Naive thymus-derived CD4-positive, alpha-beta T cell (primary cell): ENCODE data around the gene TTC38. TPM values are rescaled to one million over a fixed set of nuclear protein-coding genes. Genes with fewer than 3 reads are reported as not detected.

Experiments used
- ATAC-seq: fragments of 150-1000 bp; cut with Tn5 transposase; 2 replicates; pipeline ENCODE4 v1.10.0; 2021; ENCODE audit warnings: mild to moderate bottlenecking, moderate library complexity
- CTCF ChIA-PET: fragments of 350-600 bp; sonication (Branson Sonifier 250); formaldehyde crosslinking; loops from one replicate; lab custom pipeline; 2021; ENCODE audit warnings: antibody characterized with exemption; lab: Charles Lee
- POLR2A ChIA-PET: fragments of 350-600 bp; sonication (Branson Sonifier 250); formaldehyde crosslinking; loops from one replicate; lab custom pipeline; 2021; ENCODE audit warnings: antibody characterized with exemption, inconsistent platforms; lab: Charles Lee
- DNase-seq, 9 donors: peaks; one replicate each; pipeline versions ENCODE4 v3.0.0 to v3.0.0-alpha.2; 2020 to 2022; ENCODE audit warnings: mixed read lengths in 1 of 9
- H3K27ac ChIP-seq: one replicate; pipeline ENCODE4 v1.7.0; 2013; ENCODE audit warnings: mild to moderate bottlenecking, low read depth, low read length, moderate library complexity
- H3K27me3 ChIP-seq, 2 donors: one replicate each; pipeline ENCODE4 v1.7.0; 2013; ENCODE audit warnings: low read length in 2 of 2, mild to moderate bottlenecking in 2 of 2, moderate library complexity in 2 of 2; ENCODE audit not compliant: control insufficient read depth in 2 of 2, insufficient read depth in 2 of 2
- H3K36me3 ChIP-seq, 3 experiments: 1 replicate in 2 of 3; 2 replicates in 1 of 3; pipeline ENCODE4 v1.7.0; 2013; ENCODE audit warnings: low read length in 3 of 3, mild to moderate bottlenecking in 3 of 3, moderate library complexity in 1 of 3; ENCODE audit not compliant: insufficient read depth in 3 of 3, control insufficient read depth in 2 of 3
- H3K4me1 ChIP-seq, 2 donors: one replicate each; pipeline ENCODE4 v1.7.0; 2013; ENCODE audit warnings: low read length in 2 of 2, mild to moderate bottlenecking in 2 of 2, moderate library complexity in 1 of 2; ENCODE audit not compliant: control insufficient read depth in 2 of 2, insufficient read depth in 2 of 2
- H3K4me3 ChIP-seq: 2 replicates; pipeline ENCODE4 v1.7.0; 2013; ENCODE audit warnings: mild to moderate bottlenecking, low read length
- H3K9me3 ChIP-seq, 3 experiments: 1 replicate in 2 of 3; 2 replicates in 1 of 3; pipeline ENCODE4 v1.7.0; 2013; ENCODE audit warnings: low read length in 3 of 3; ENCODE audit not compliant: control insufficient read depth in 2 of 3
- H3K27ac Mint-ChIP-seq, 9 donors: one replicate each; pipeline ENCODE4 v1.8.0; 2020 to 2022; ENCODE audit warnings: mixed read lengths in 9 of 9, mild to moderate bottlenecking in 8 of 9, moderate library complexity in 5 of 9, inconsistent platforms in 2 of 9
- H3K27me3 Mint-ChIP-seq, 5 donors: one replicate each; pipeline ENCODE4 v1.8.0; 2021 to 2022; ENCODE audit warnings: mixed read lengths in 5 of 5, mild to moderate bottlenecking in 1 of 5
- H3K36me3 Mint-ChIP-seq, 5 donors: one replicate each; pipeline ENCODE4 v1.8.0; 2020 to 2022; ENCODE audit warnings: mixed read lengths in 5 of 5, mild to moderate bottlenecking in 3 of 5, inconsistent platforms in 1 of 5
- H3K4me1 Mint-ChIP-seq, 7 donors: one replicate each; pipeline ENCODE4 v1.8.0; 2020 to 2022; ENCODE audit warnings: mixed read lengths in 7 of 7, mild to moderate bottlenecking in 3 of 7, inconsistent platforms in 1 of 7
- H3K4me3 Mint-ChIP-seq, 10 donors: one replicate each; pipeline ENCODE4 v1.8.0; 2020 to 2022; ENCODE audit warnings: mild to moderate bottlenecking in 10 of 10, mixed read lengths in 10 of 10, moderate library complexity in 6 of 10, inconsistent platforms in 2 of 10
- H3K9me3 Mint-ChIP-seq, 11 donors: one replicate each; pipeline ENCODE4 v1.8.0; 2020 to 2022; ENCODE audit warnings: mixed read lengths in 11 of 11, mild to moderate bottlenecking in 4 of 11, inconsistent platforms in 1 of 11, moderate library complexity in 1 of 11
- intact Hi-C, 2 donors: fragments of 100-400 bp; cut with micrococcal nuclease; formaldehyde crosslinking; loops; one replicate each; pipeline ENCODE4 v1.15.1; 2023
- polyA plus RNA-seq, 2 donors: library from polyadenylated mRNA; unstranded; fragments of 300-500 nt; fragmentation: Illumina TruSeq; gene quantifications; one replicate each; pipeline ENCODE4 v1.2.3, GENCODE V29; 2021
- total RNA-seq, 6 experiments: library from RNA in 5 of 6; stranded (reverse) in 5 of 6; gene quantifications; 1 replicate in 5 of 6; 2 replicates in 1 of 6; pipeline ENCODE4 v1.2.3 and lab custom pipeline; 2021 to 2026

The TTC38 gene
- total and polyA plus RNA-seq, 7 experiments from 2014 or later, result 2.9 to 26.0 (median 6.6) TPM

- Mint-ChIP-seq H3K36me3 (peaks cover 0 to 6% (median 0%) of the 10 kb centered on the region in 5 donors), H3K9me3 (peaks cover 0 to 5% (median 0%) of the 10 kb centered on the region in 11 donors), H3K27me3 (no peaks in the 10 kb centered on the region), H3K27ac (peak overlapping the region; percentile 36 to 92 (median 76)), H3K4me3 (peak overlapping the region; percentile 74 to 93 (median 83)), H3K4me1 (peaks cover 17 to 32% (median 27%) of the 10 kb centered on the region in 7 donors)
- Histone ChIP-seq H3K4me1 (peaks cover 5 to 7% of the 10 kb centered on the region in 2 donors), H3K9me3 (no peaks in the 10 kb centered on the region), H3K36me3 (no peaks in the 10 kb centered on the region), H3K27me3 (no peaks in the 10 kb centered on the region), H3K27ac (peak overlapping the region; percentile 77), H3K4me3 (peak overlapping the region; percentile 71)
- intact Hi-C loops, result loop anchor here (1.0 to 10.0 kb wide), 9 partner anchors 16 to 238 kb away; partner anchors contain the start of genes GTSE1 (in 2 of the 2) and TRMU (in 1 of the 2)
- ChIA-PET CTCF (interaction anchor here (0.8 to 1.3 kb wide), 3 partner anchors 45 to 129 kb away, joined by 3 to 4 read pairs (median 3); no protein-coding TSS in a partner anchor), POLR2A (interaction anchor here (0.9 to 3.1 kb wide), 5 partner anchors 10 to 101 kb away, joined by 3 to 19 read pairs (median 4); partner anchors contain the start of genes GTSE1 and TTC38)
- DNase-seq (peak in 2 of 9 donors; percentile 9 to 12), ATAC-seq (peak; percentile 0)
Observed at GRCh38 chr22:46250783-46251125, 17.1 kb upstream of the TTC38 start.

GRCh38 chr22:46251266-46251665 lies 16.5 kb upstream of the TTC38 start:
- Histone ChIP-seq H3K4me1 (peaks cover 5 to 7% of the 10 kb centered on the region in 2 donors), H3K9me3 (no peaks in the 10 kb centered on the region), H3K27me3 (no peaks in the 10 kb centered on the region), H3K27ac (no peak overlapping the region), H3K4me3 (no peak overlapping the region), H3K36me3 (no peaks in the 10 kb centered on the region)
- CTCF ChIA-PET, result no interaction called here
- ATAC-seq (no peak), DNase-seq (no peak)
- Mint-ChIP-seq H3K36me3 (peaks cover 0 to 5% (median 0%) of the 10 kb centered on the region in 5 donors), H3K4me3 (peak overlapping the region; percentile 74 to 93 (median 83)), H3K9me3 (peaks cover 0 to 5% (median 0%) of the 10 kb centered on the region in 11 donors), H3K4me1 (peaks cover 17 to 31% (median 27%) of the 10 kb centered on the region in 7 donors), H3K27ac (peak overlapping the region; percentile 5 to 92 (median 76)), H3K27me3 (peaks cover 0 to 3% (median 0%) of the 10 kb centered on the region in 5 donors)
- POLR2A ChIA-PET, result interaction anchor here (3.1 kb wide), 1 partner anchor 45 kb away, joined by 19 read pairs; the partner anchor contains the start of gene GTSE1
- intact Hi-C loops, result loop anchor here (1.0 to 10.0 kb wide), 5 partner anchors 16 to 239 kb away; partner anchors contain the start of gene TRMU (in 1 of the 2)

GRCh38 chr22:46251816-46252380 lies 15.9 kb upstream of the TTC38 start:
- Mint-ChIP-seq H3K4me1 (peaks cover 14 to 31% (median 27%) of the 10 kb centered on the region in 7 donors), H3K27ac (peak overlapping the region in 6 of 9 donors; percentile 5 to 92 (median 79)), H3K9me3 (peaks cover 0 to 5% (median 0%) of the 10 kb centered on the region in 11 donors), H3K4me3 (peak overlapping the region; percentile 74 to 93 (median 83)), H3K27me3 (peaks cover 0 to 3% (median 0%) of the 10 kb centered on the region in 5 donors), H3K36me3 (peaks cover 0 to 5% (median 0%) of the 10 kb centered on the region in 5 donors)
- DNase-seq, result no peak
- Histone ChIP-seq H3K27me3 (no peaks in the 10 kb centered on the region), H3K36me3 (no peaks in the 10 kb centered on the region), H3K4me1 (peaks cover 5 to 7% of the 10 kb centered on the region in 2 donors), H3K9me3 (peaks cover 0 to 5% (median 0%) of the 10 kb centered on the region in 3 experiments), H3K27ac (no peak overlapping the region), H3K4me3 (no peak overlapping the region)
- ChIA-PET POLR2A (interaction anchor here (0.6 to 3.1 kb wide), 2 partner anchors 44 to 1034 kb away, joined by 5 to 19 read pairs; partner anchors contain the start of gene GTSE1), CTCF (no interaction called here)
- no peak for ATAC-seq
- intact Hi-C loops, result loop anchor here (1.0 to 10.0 kb wide), 5 partner anchors 15 to 240 kb away; partner anchors contain the start of gene TRMU (in 1 of the 2)

- DNase-seq (no peak), ATAC-seq (no peak)
- ChIA-PET CTCF (no interaction called here), POLR2A (interaction anchor here (1.4 kb wide), 1 partner anchor 11 kb away, joined by 4 read pairs; the partner anchor contains the start of gene TTC38)
- no peak overlapping the region for H3K4me3 ChIP-seq
- Mint-ChIP-seq H3K27ac (no peak overlapping the region), H3K4me1 (peaks cover 7 to 12% (median 9%) of the 10 kb centered on the region in 7 donors), H3K36me3 (peaks cover 0 to 14% (median 3%) of the 10 kb centered on the region in 5 donors), H3K9me3 (peaks cover 0 to 44% (median 3%) of the 10 kb centered on the region in 11 donors), H3K4me3 (no peak overlapping the region), H3K27me3 (peaks cover 18 to 47% (median 28%) of the 10 kb centered on the region in 5 donors)
- H3K36me3 ChIP-seq, result no peaks in the 10 kb centered on the region
- H3K9me3 ChIP-seq, result peaks cover 0 to 5% (median 0%) of the 10 kb centered on the region in 3 experiments
- peaks cover 0 to 2% of the 10 kb centered on the region in 2 donors for H3K27me3 ChIP-seq
- intact Hi-C loops, result loop anchor here in 1 of 2 donors (10.0 kb wide), 1 partner anchor 78 kb away; the partner anchor contains the start of gene TRMU
- no peak overlapping the region for H3K27ac ChIP-seq
- H3K4me1 ChIP-seq, result peaks cover 0 to 1% of the 10 kb centered on the region in 2 donors
Observed at GRCh38 chr22:46256358-46256958, 11.3 kb upstream of the TTC38 start.

GRCh38 chr22:46259374-46259773 lies 8.4 kb upstream of the TTC38 start:
- peaks cover 2 to 10% (median 3%) of the 10 kb centered on the region in 7 donors for H3K4me1 Mint-ChIP-seq
- Histone ChIP-seq H3K27me3 (peaks cover 0 to 14% of the 10 kb centered on the region in 2 donors), H3K4me3 (no peak overlapping the region), H3K9me3 (peaks cover 0 to 5% (median 0%) of the 10 kb centered on the region in 3 experiments), H3K4me1 (no peaks in the 10 kb centered on the region), H3K27ac (no peak overlapping the region), H3K36me3 (no peaks in the 10 kb centered on the region)
- no peak overlapping the region for H3K4me3 Mint-ChIP-seq
- no peak overlapping the region for H3K27ac Mint-ChIP-seq
- ATAC-seq, result no peak
- peaks cover 38 to 70% (median 48%) of the 10 kb centered on the region in 5 donors for H3K27me3 Mint-ChIP-seq
- intact Hi-C loops, result loop anchor here in 1 of 2 donors (10.0 kb wide), 1 partner anchor 75 kb away; the partner anchor contains the start of gene TRMU
- peaks cover 0 to 51% (median 3%) of the 10 kb centered on the region in 11 donors for H3K9me3 Mint-ChIP-seq
- peaks cover 0 to 26% (median 8%) of the 10 kb centered on the region in 5 donors for H3K36me3 Mint-ChIP-seq
- DNase-seq, result no peak
- CTCF ChIA-PET, result no interaction called here
- POLR2A ChIA-PET, result no interaction called here

- ChIA-PET POLR2A (no interaction called here), CTCF (no interaction called here)
- H3K27ac Mint-ChIP-seq, result no peak overlapping the region
- no peak for ATAC-seq
- H3K36me3 Mint-ChIP-seq, result peaks cover 0 to 26% (median 9%) of the 10 kb centered on the region in 5 donors
- Histone ChIP-seq H3K27ac (no peak overlapping the region), H3K4me3 (no peak overlapping the region), H3K36me3 (no peaks in the 10 kb centered on the region), H3K4me1 (no peaks in the 10 kb centered on the region), H3K27me3 (peaks cover 0 to 14% of the 10 kb centered on the region in 2 donors), H3K9me3 (peaks cover 0 to 5% (median 0%) of the 10 kb centered on the region in 3 experiments)
- DNase-seq, result no peak
- intact Hi-C loops, result no loop called here
- H3K27me3 Mint-ChIP-seq, result peaks cover 40 to 76% (median 52%) of the 10 kb centered on the region in 5 donors
- peaks cover 0 to 8% (median 3%) of the 10 kb centered on the region in 7 donors for H3K4me1 Mint-ChIP-seq
- H3K4me3 Mint-ChIP-seq, result no peak overlapping the region
- peaks cover 0 to 51% (median 3%) of the 10 kb centered on the region in 11 donors for H3K9me3 Mint-ChIP-seq
Observed at GRCh38 chr22:46260038-46260437, 7.8 kb upstream of the TTC38 start.
